Activated CD4-positive, CD25-positive, alpha-beta regulatory T cell treated with anti-CD3 and anti-CD28 coated beads, Interleukin-2, amount 50 U/mL, for 16 hours (primary cell): ENCODE results near the gene SERPINA3.

Source experiments
- DNase-seq: peaks from one replicate; pipeline ENCODE4 v3.0.0-alpha.2; 2020; ENCODE audit warnings: low read depth, low spot score

Gene SERPINA3

DNA sequence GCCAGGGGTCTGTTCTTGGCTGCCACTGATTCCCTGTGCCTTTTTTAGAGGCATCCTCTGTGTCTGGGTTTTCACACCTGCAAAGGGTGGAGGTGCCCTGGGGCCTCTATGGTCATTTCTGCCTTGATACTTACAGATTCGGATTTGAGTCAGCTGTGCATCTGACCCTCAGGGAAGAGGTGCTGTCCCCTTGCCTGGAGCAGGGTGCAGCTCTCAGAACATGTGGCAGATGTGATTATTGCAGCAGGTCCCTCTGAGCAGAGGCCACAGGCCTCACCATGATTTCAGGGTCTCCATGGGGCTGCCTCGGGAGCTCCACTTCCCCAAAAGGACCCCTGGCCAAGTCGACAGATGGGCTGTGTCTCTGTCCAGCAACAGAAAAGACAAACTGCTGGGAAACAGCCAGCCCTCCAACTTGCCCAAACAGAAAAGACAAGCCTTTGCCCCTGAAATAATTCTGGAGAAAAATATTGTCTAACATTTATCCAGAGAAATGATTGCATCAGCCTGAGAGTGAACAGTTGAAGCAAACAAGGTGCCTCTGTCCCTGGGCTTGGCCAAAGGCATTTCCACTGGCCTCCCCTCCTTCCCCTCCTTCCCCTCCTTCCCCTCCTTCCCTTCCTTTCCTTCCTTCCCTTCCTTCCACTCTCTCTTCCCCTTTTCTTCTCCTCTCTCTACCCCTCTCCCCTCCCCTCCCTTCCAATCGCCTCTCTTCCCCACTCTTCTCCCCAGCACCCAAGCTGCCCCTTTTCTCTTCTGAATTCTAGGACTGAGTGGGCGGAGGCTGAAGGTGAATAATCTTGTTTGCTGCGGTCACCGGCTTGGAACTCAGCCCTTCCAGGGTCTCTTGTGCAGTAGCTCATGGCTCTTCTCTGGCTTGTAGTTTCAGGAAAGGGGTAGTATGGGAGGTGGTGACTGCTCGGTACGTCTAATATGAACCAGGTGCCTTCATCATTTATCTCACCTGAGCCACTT is 676 bp downstream of the SERPINA3 start:
- DNase-seq, result no peak

GRCh38 chr14:94613720-94614644 is 1.8 kb downstream of the SERPINA3 start:
- DNase-seq, result no peak

- no peak for DNase-seq
Observed at GRCh38 chr14:94614802-94615201, 2.6 kb downstream of the SERPINA3 start.

DNA sequence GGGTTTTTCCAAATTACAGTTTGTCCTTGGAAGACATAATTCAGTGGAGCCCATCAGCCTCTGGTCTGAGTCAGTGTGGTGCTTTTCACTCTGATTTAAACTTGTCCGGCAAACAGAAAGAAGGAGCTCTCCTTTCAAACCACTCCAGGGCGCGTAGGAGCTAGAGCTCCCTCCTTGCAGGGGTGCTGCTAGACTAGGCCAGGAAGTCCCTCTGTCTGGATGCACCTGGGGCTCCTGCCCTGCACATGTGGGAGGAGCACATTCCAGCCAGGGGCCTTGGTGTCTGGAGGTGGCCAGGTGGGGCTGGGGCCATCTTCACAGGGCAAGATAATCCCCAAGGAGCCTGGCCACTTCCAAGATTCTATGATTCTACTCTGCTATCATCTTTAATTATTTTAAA is 3.1 kb downstream of the SERPINA3 start:
- DNase-seq, result no peak

DNA sequence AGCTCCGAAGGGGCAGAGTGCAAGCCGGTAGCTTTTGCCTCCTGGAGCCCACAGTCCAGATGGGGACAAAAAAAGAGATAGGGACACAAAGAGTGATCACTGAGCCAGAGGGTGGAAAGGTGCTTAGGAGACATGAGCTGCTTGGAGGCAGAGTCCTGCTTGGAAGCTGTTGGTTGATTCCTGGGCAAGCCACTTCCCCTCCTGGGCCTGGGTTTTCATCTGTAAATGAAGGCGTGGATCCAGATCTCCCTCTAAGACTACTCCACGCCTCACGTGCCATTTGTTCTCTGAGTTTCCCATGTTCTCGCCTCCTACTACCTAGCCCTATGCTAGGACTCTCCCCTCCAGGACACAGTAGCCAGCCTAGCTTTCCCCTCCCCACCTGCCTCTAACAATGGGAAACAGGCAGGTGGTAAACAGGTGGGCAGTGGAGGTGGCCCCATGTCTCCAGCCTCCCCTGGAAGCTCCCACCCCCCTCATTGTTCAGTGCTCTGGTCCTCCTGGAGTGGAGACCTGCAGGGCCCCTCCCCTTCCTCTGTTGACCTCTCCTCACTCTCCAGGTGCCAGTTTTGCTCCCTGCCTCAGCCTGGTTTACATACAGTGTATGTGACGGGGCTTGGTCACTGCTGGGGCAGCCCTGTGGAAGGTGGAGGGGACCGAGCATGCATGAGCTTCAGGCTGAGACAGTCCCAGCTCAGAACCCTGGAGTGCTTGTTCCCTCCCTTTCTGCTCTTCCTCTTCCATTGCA is 3.8 kb downstream of the SERPINA3 start:
- no peak for DNase-seq

GRCh38 chr14:94617366-94617941 is 5.3 kb downstream of the SERPINA3 start:
- DNase-seq, result no peak

DNA sequence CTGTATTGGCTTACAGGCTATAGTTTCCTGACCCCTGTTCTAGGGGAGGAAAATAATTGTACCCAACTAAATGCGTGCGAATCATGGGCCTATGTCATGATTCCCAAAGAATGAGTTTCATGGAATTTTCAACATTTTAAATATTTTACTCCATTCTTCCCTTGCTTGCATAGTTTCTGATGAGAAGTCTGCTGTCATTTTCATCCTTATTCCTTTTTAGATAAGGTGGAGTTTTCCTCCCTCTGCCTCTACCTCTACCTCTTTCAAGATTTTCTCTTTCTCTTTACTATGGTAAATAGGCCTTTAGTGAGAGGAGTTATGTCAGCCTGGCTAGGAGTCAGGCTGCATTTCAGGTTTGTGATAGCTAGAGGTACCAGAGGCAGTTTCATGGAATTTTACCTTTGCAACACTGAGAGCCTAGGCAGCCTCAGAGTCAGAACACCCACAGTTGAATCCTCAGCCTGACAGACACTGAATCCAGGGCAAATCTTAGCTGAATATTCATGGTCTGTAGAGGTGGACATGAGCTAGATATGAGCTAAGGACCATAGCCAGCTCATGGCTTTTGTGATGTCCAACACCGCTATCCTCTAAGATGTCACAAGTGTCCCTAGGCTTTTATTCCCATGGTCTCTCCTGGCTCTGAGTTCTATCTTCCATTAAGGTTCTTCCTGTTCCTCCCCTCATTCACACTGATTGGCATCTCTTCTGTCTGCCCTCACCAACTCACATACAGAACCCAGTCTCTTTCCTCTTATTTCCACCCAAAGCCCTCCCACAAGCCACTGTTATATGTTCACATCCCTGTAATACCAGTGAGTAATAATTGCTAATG is 6.0 kb downstream of the SERPINA3 start:
- DNase-seq, result no peak

DNA sequence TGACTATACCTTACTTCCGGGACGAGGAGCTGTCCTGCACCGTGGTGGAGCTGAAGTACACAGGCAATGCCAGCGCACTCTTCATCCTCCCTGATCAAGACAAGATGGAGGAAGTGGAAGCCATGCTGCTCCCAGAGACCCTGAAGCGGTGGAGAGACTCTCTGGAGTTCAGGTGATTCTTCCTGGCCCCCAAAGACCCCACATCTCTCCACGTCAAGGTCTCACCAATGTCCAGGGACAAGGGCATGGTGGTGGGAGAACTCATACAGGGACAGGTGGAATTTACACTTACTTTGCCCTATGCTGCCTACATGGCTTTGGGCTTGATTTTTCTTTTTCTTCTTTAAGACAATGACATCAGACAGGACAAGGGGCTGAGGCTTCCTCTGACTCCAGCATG is 7.1 kb downstream of the SERPINA3 start:
- no peak for DNase-seq

GRCh38 chr14:94620597-94620996 is 8.4 kb downstream of the SERPINA3 start:
- no peak for DNase-seq

DNA sequence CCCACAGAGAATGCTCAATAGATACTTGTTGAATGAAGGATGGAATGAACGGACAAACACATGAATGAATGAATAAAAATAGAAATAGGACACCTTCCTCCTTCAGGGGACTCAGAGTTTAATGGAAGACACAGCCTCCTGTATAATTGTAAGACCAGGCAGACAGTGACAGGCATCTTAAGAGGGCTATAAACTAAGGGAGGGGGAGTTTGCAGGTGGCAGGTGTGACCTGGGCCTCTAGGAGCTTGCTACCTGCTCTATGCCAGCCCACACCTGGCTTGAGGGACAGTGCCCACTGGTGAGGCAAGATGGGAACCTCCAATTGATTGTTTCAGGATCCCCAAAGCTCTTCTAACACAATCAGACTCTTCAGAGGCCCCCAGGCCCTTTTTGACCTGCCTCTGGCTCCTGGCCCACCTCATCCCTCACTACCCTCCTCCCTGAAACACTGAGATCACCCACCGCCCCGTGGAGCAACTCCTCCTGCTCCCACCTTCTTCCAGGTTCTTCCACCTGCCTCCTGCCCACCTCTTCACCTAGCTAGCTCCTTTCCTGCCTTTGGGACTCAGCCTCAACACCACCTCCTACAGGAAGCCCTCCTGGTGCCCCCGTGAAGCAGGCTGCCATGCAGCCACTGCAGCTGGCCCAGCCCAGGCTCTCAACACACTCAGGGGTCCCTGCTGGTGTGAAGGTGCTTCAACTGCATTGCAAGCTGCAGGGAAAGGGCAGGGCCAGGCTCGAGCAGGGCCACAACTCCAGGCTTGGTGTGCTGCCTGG is 9.4 kb downstream of the SERPINA3 start:
- no peak for DNase-seq

- no peak for DNase-seq
Observed at GRCh38 chr14:94622653-94623421, 10.6 kb downstream of the SERPINA3 start.

DNA sequence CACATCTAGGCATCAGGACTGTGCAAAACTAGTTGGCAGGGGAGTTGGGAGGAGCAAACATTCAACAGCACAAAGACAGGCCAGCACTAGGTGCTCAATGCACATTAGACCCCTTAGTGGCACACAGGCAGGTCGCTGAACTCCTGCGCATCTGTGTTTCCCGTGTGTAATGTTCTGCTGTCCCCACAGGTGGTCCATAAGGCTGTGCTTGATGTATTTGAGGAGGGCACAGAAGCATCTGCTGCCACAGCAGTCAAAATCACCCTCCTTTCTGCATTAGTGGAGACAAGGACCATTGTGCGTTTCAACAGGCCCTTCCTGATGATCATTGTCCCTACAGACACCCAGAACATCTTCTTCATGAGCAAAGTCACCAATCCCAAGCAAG is 11.2 kb downstream of the SERPINA3 start:
- no peak for DNase-seq

GRCh38 chr14:94623856-94624499 is 11.8 kb downstream of the SERPINA3 start:
- no peak for DNase-seq

GRCh38 chr14:94624537-94625352 is 12.6 kb downstream of the SERPINA3 start:
- no peak for DNase-seq

- DNase-seq, result no peak
Observed at GRCh38 chr14:94625353-94625635, 13.1 kb downstream of the SERPINA3 start.

DNA sequence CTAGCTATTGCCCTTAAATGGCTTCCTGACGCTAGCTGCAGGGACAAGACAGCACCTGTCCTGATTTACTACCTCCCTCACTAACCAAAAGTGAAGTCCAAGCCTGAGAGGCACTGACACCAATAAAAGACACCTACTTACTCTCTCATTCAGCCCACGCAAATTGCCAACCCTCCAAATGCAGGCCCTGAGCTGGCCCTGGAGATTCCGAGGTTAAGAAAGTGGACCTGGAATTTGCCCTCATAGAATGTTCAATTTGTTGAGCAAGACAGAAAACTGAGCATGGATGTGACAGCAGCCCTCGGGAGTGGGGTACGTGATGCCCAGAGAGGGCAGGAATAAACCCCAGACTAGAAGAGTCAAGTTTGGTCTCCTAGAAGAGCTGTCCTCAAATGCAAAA is 16.4 kb downstream of the SERPINA3 start:
- DNase-seq, result no peak

DNA sequence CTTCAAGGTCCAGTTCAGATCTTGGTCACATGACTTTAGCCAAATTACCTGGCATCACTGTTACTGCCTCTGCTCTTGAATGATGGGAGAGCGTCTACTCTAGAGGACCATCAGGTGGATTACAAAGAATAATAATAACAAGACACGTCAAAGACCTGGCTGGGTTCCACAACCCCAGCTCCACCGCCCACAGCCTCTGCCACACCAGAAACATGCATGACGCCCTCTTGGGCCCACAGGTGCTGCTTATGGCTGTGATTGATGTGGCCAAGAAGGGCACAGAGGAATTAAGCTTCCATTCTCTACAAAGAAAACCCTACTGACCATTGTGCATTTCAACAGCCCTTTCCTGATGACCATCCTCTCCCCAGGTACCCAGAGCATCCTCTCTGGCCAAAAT is 18.2 kb downstream of the SERPINA3 start:
- no peak for DNase-seq

GRCh38 chr14:94631050-94631449 is 18.9 kb downstream of the SERPINA3 start:
- DNase-seq, result no peak
